H1 (cell line): Measurements from ENCODE around the gene HLA-F. TPM values are rescaled to one million over a fixed set of nuclear protein-coding genes. Genes with fewer than 3 reads are reported as not detected.

Experiments used
- ATF2 ChIP-seq: IDR thresholded peaks from 2 replicates; pipeline ENCODE4 v1.6.1; 2012; ENCODE audit warnings: low read length, inconsistent platforms
- CBX8 ChIP-seq: fragments of 300-800, 300-1000 bp; sonication (generic); IDR thresholded peaks from 2 replicates; pipeline ENCODE4 v1.7.1; 2016; ENCODE audit warnings: low read depth, low read length, borderline replicate concordance
- CHD7 ChIP-seq: fragments of 300-600 bp; sonication (generic); IDR thresholded peaks from 2 replicates; pipeline ENCODE4 v1.7.1; 2012; ENCODE audit warnings: low read length, moderate library complexity, mild to moderate bottlenecking, inconsistent platforms; ENCODE audit not compliant: insufficient replicate concordance
- CTCF ChIP-seq, 3 experiments: IDR thresholded peaks; 1 replicate in 2 of 3; 2 replicates in 1 of 3; pipeline versions ENCODE4 v1.5.1 to v1.6.1; 2011; ENCODE audit warnings: low read length in 3 of 3, mild to moderate bottlenecking in 3 of 3, inconsistent platforms in 2 of 3, low read depth in 1 of 3, moderate library complexity in 1 of 3; ENCODE audit not compliant: insufficient read depth in 1 of 3; ENCODE audit errors: control extremely low read depth in 1 of 3
- TAF1 ChIP-seq: IDR thresholded peaks from 2 replicates; pipeline ENCODE4 v1.6.1; 2011; ENCODE audit warnings: mild to moderate bottlenecking, low read depth, low read length
- polyA plus RNA-seq, 7 experiments: library from polyadenylated mRNA; depleted of rRNA in 3 of 7; stranded (reverse) in 5 of 7; unstranded in 2 of 7; fragments of >200 nt in 5 of 7; fragments of 200-250 nt in 2 of 7; gene quantifications; 1 replicate in 5 of 7; 2 replicates in 1 of 7; 4 replicates in 1 of 7; pipeline versions ENCODE4 v1.2.1 to v1.2.3, GENCODE V29; 2011 to 2013; ENCODE audit warnings: missing spikeins in 2 of 7, mixed read lengths in 2 of 7
- total RNA-seq: library from RNA; stranded (reverse); fragmentation: NEBNext Ultra II Directional; extraction: Animal tissue kit (Norgen Biotek cat#: 25700); gene quantifications from 2 replicates; pipeline ENCODE4 v1.2.1, GENCODE V29; 2021

HLA-F gene
- total and polyA plus RNA-seq, 2 of the 8 experiments (the other 6 are each of a cell fraction or from before 2014, with no cell fraction given), result 9.6 to 11.7 TPM

GRCh38 chr6:29680904-29681303, 42.3 kb upstream of the HLA-F start, which contains the start of gene ZFP57 (continued):
- no peak for TF ChIP-seq CHD7
- no peak for TF ChIP-seq CTCF (IDR thresholded peaks at IDR 0.05; ENCODE audit: control extremely low read depth in 1 of 3, insufficient read depth in 1 of 3, low read depth in 1 of 3, low read length in 3 of 3)
- no peak for TF ChIP-seq TAF1
- TF ChIP-seq ATF2, result no peak
- TF ChIP-seq CBX8, result no peak
